Chondrocyte (in vitro differentiated cells): Measurements from ENCODE around the gene SPNS3. TPM values are rescaled to one million over a fixed set of nuclear protein-coding genes. Genes with fewer than 3 reads are reported as not detected.

Experiments
- DNase-seq: peaks from one replicate; pipeline ENCODE4 v3.0.0; 2021; ENCODE audit warnings: mixed read lengths, low spot score
- H3K27ac Mint-ChIP-seq: one replicate; pipeline ENCODE4 v1.8.0; 2021; ENCODE audit warnings: mild to moderate bottlenecking, moderate library complexity, mixed read lengths; ENCODE audit not compliant: unreplicated experiment
- H3K27me3 Mint-ChIP-seq: 2 replicates; pipeline ENCODE4 v1.8.0; 2021; ENCODE audit warnings: low read depth, mixed read lengths
- H3K36me3 Mint-ChIP-seq: 2 replicates; pipeline ENCODE4 v1.8.0; 2021; ENCODE audit warnings: low read depth, mixed read lengths
- H3K4me1 Mint-ChIP-seq: 2 replicates; pipeline ENCODE4 v1.8.0; 2021; ENCODE audit warnings: low read depth, mild to moderate bottlenecking, mixed read lengths
- H3K4me3 Mint-ChIP-seq: one replicate; pipeline ENCODE4 v1.8.0; 2021; ENCODE audit warnings: mild to moderate bottlenecking, moderate library complexity, mixed read lengths; ENCODE audit not compliant: unreplicated experiment
- H3K9me3 Mint-ChIP-seq: 2 replicates; pipeline ENCODE4 v1.8.0; 2021; ENCODE audit warnings: low read depth, mixed read lengths
- CTCF ChIP-seq: fragments of 200-600 bp; sonication (generic); IDR thresholded peaks from 2 replicates; pipeline ENCODE4 v1.5.0; 2021; ENCODE audit warnings: antibody characterized with exemption, mild to moderate bottlenecking, moderate library complexity
- total RNA-seq: library from RNA; stranded (reverse); gene quantifications from 3 replicates; pipeline ENCODE4 v1.2.1, GENCODE V29; 2021

Gene SPNS3
- total RNA-seq, 1 donor from 2014 or later = not detected

GRCh38 chr17:4440021-4440420 lies 6.3 kb downstream of the SPNS3 start:
- H3K4me1 Mint-ChIP-seq = no peaks in the 10 kb centered on the region
- no peaks in the 10 kb centered on the region for H3K36me3 Mint-ChIP-seq
- no peak for TF ChIP-seq CTCF
- H3K4me3 Mint-ChIP-seq = no peak overlapping the region
- no peak overlapping the region for H3K27ac Mint-ChIP-seq
- H3K9me3 Mint-ChIP-seq = no peaks in the 10 kb centered on the region
- DNase-seq = no peak
- H3K27me3 Mint-ChIP-seq = peaks cover 10% of the 10 kb centered on the region

GRCh38 chr17:4440690-4441686 lies 7.2 kb downstream of the SPNS3 start:
- DNase-seq = no peak
- no peak overlapping the region for H3K27ac Mint-ChIP-seq
- no peak for TF ChIP-seq CTCF

GRCh38 chr17:4442582-4442981 lies 8.8 kb downstream of the SPNS3 start:
- no peak for DNase-seq
- no peak for TF ChIP-seq CTCF
- Mint-ChIP-seq H3K9me3 (no peaks in the 10 kb centered on the region), H3K4me3 (no peak overlapping the region), H3K4me1 (no peaks in the 10 kb centered on the region), H3K36me3 (no peaks in the 10 kb centered on the region), H3K27ac (no peak overlapping the region), H3K27me3 (peaks cover 7% of the 10 kb centered on the region)

More at GRCh38 chr17:4440690-4441686, 7.2 kb downstream of the SPNS3 start:
- H3K27me3 Mint-ChIP-seq = peaks cover 9% of the 10 kb centered on the region
- H3K4me3 Mint-ChIP-seq = no peak overlapping the region
- H3K4me1 Mint-ChIP-seq = no peaks in the 10 kb centered on the region
- H3K36me3 Mint-ChIP-seq = no peaks in the 10 kb centered on the region
- H3K9me3 Mint-ChIP-seq = no peaks in the 10 kb centered on the region

GRCh38 chr17:4443476-4443875 lies 9.7 kb downstream of the SPNS3 start:
- DNase-seq = no peak

More at GRCh38 chr17:4443476-4443875, 9.7 kb downstream of the SPNS3 start:
- no peaks in the 10 kb centered on the region for H3K36me3 Mint-ChIP-seq
- no peak overlapping the region for H3K27ac Mint-ChIP-seq
- no peaks in the 10 kb centered on the region for H3K4me1 Mint-ChIP-seq
- H3K4me3 Mint-ChIP-seq = no peak overlapping the region
- H3K9me3 Mint-ChIP-seq = no peaks in the 10 kb centered on the region
- no peak for TF ChIP-seq CTCF
- peaks cover 9% of the 10 kb centered on the region for H3K27me3 Mint-ChIP-seq
